IMR-90 (cell line): ENCODE data around the gene ARHGAP35. TPM values are rescaled to one million over a fixed set of nuclear protein-coding genes. Genes with fewer than 3 reads are reported as not detected.
A peak's percentile ranks its signal among the peaks of the same experiment; 100 is the strongest.

Source experiments
- ATAC-seq: fragments of 200-7000 bp; cut with Tn5 transposase; 2 replicates; pipeline ENCODE4 v1.9.1; 2020; ENCODE audit warnings: low read depth, mild to moderate bottlenecking, moderate library complexity
- BruUV-seq: library from RNA; stranded (reverse); fragments of 400-500 nt; replicated peaks from 2 replicates; lab custom pipeline; 2021; lab: Mats Ljungman, UMichigan
- CTCF ChIA-PET: fragments of 300-600 bp; formaldehyde crosslinking; extraction: SDS; loops from one replicate; lab custom pipeline; 2021; ENCODE audit warnings: antibody characterized with exemption; lab: Yijun Ruan, JAX
- POLR2A ChIA-PET: fragments of 300-600 bp; sonication (Branson Sonifier 250); formaldehyde crosslinking; loops from one replicate; lab custom pipeline; 2022; ENCODE audit warnings: antibody characterized with exemption; ENCODE audit not compliant: unreplicated experiment; lab: Charles Lee
- DNase-seq: peaks from one replicate; pipeline ENCODE4 v3.0.0; 2013
- H2AFZ ChIP-seq: replicated peaks from 2 replicates; pipeline ENCODE3; 2013; ENCODE audit warnings: low read length, mild to moderate bottlenecking; ENCODE audit not compliant: poor library complexity
- H2AK5ac ChIP-seq: 2 replicates; pipeline ENCODE4 v1.6.1; 2013; ENCODE audit warnings: low read depth, low read length, inconsistent platforms
- H2AK9ac ChIP-seq: replicated peaks from 2 replicates; pipeline ENCODE3; 2013; ENCODE audit warnings: mild to moderate bottlenecking, low read depth, low read length, moderate library complexity; ENCODE audit not compliant: poor library complexity
- H2BK120ac ChIP-seq: 2 replicates; pipeline ENCODE4 v1.6.1; 2013; ENCODE audit warnings: low read depth, low read length, inconsistent platforms
- H2BK15ac ChIP-seq: 3 replicates; pipeline ENCODE4 v1.6.1; 2013; ENCODE audit warnings: low read depth, low read length, inconsistent platforms
- H2BK20ac ChIP-seq: 2 replicates; pipeline ENCODE4 v1.6.1; 2013; ENCODE audit warnings: low read depth, mild to moderate bottlenecking, inconsistent platforms, low read length, moderate library complexity
- H2BK5ac ChIP-seq: 2 replicates; pipeline ENCODE4 v1.6.1; 2013; ENCODE audit warnings: mild to moderate bottlenecking, low read depth, low read length, inconsistent platforms; ENCODE audit not compliant: poor library complexity, severe bottlenecking
- H3K14ac ChIP-seq: replicated peaks from 2 replicates; pipeline ENCODE4 v1.6.1; 2013; ENCODE audit warnings: low read depth, low read length, inconsistent platforms
- H3K18ac ChIP-seq: 2 replicates; pipeline ENCODE4 v1.6.1; 2013; ENCODE audit warnings: low read depth, low read length, control low read depth
- H3K23ac ChIP-seq: 2 replicates; pipeline ENCODE4 v1.6.1; 2013; ENCODE audit warnings: low read depth, low read length, inconsistent platforms
- H3K27ac ChIP-seq: 2 replicates; pipeline ENCODE4 v1.5.1; 2013; ENCODE audit warnings: mild to moderate bottlenecking, control low read depth, low read length; ENCODE audit not compliant: insufficient read depth
- H3K27me3 ChIP-seq: 2 replicates; pipeline ENCODE4 v1.6.1; 2013; ENCODE audit warnings: low read length; ENCODE audit not compliant: control insufficient read depth, insufficient read depth
- H3K36me3 ChIP-seq: 2 replicates; pipeline ENCODE4 v1.6.1; 2013; ENCODE audit warnings: low read length, mixed read lengths; ENCODE audit not compliant: control insufficient read depth, insufficient read depth
- H3K4ac ChIP-seq: 2 replicates; pipeline ENCODE4 v1.6.1; 2013; ENCODE audit warnings: low read depth, low read length, inconsistent platforms
- H3K4me1 ChIP-seq: 2 replicates; pipeline ENCODE4 v1.6.1; 2013; ENCODE audit warnings: low read length, mixed read lengths; ENCODE audit not compliant: control insufficient read depth, insufficient read depth
- H3K4me2 ChIP-seq: 2 replicates; pipeline ENCODE4 v1.6.1; 2013; ENCODE audit warnings: low read depth, mild to moderate bottlenecking, control low read depth, low read length, moderate library complexity
- H3K4me3 ChIP-seq: 2 replicates; pipeline ENCODE4 v1.5.1; 2013; ENCODE audit warnings: low read depth, mild to moderate bottlenecking, control low read depth, low read length, moderate library complexity; ENCODE audit not compliant: insufficient read depth
- H3K56ac ChIP-seq: 2 replicates; pipeline ENCODE4 v1.6.1; 2013; ENCODE audit warnings: low read length, inconsistent platforms; ENCODE audit not compliant: insufficient read depth; ENCODE audit errors: extremely low read depth
- H3K79me1 ChIP-seq, 2 experiments: 2 replicates each; pipeline ENCODE4 v1.6.1; 2013; ENCODE audit warnings: low read length in 2 of 2, inconsistent platforms in 1 of 2, low read depth in 1 of 2
- H3K9ac ChIP-seq: 2 replicates; pipeline ENCODE4 v1.6.1; 2013; ENCODE audit warnings: low read depth, low read length, control low read depth
- H3K9me1 ChIP-seq: 2 replicates; pipeline ENCODE4 v1.6.1; 2013; ENCODE audit warnings: low read length, inconsistent platforms; ENCODE audit not compliant: insufficient read depth
- H3K9me3 ChIP-seq: 2 replicates; pipeline ENCODE4 v1.6.1; 2013; ENCODE audit warnings: low read length; ENCODE audit not compliant: control insufficient read depth, insufficient read depth
- H4K20me1 ChIP-seq: 2 replicates; pipeline ENCODE4 v1.6.1; 2013; ENCODE audit warnings: low read length, inconsistent platforms; ENCODE audit not compliant: insufficient read depth
- H4K5ac ChIP-seq: 2 replicates; pipeline ENCODE4 v1.6.1; 2013; ENCODE audit warnings: mild to moderate bottlenecking, low read depth, low read length, control low read depth
- H4K8ac ChIP-seq, 2 experiments: 2 replicates each; pipeline ENCODE4 v1.6.1; 2013; ENCODE audit warnings: low read depth in 2 of 2, low read length in 2 of 2, control low read depth in 1 of 2, inconsistent platforms in 1 of 2
- H4K91ac ChIP-seq: 2 replicates; pipeline ENCODE4 v1.6.1; 2013; ENCODE audit warnings: low read depth, low read length, inconsistent platforms; ENCODE audit not compliant: insufficient read depth
- BHLHE40 ChIP-seq: fragments of 150-350 bp; IDR thresholded peaks from 2 replicates; pipeline ENCODE4 v1.6.1; 2016; ENCODE audit warnings: mild to moderate bottlenecking, low read depth, low read length
- CEBPB ChIP-seq: IDR thresholded peaks from 2 replicates; pipeline ENCODE4 v1.6.1; 2012; ENCODE audit warnings: low read depth, low read length, improper control_type of control experiment
- CHD1 ChIP-seq: IDR thresholded peaks from 2 replicates; pipeline ENCODE4 v1.6.1; 2012; ENCODE audit warnings: low read depth, low read length, improper control_type of control experiment
- NFE2L2 ChIP-seq: fragments of 150-350 bp; IDR thresholded peaks from 2 replicates; pipeline ENCODE4 v1.6.1; 2016; ENCODE audit warnings: low read depth, mild to moderate bottlenecking, low read length
- RAD21 ChIP-seq: IDR thresholded peaks from 2 replicates; pipeline ENCODE4 v1.6.1; 2012; ENCODE audit warnings: low read length, improper control_type of control experiment
- RCOR1 ChIP-seq: IDR thresholded peaks from 2 replicates; pipeline ENCODE4 v1.6.1; 2012; ENCODE audit warnings: mild to moderate bottlenecking, low read length, improper control_type of control experiment; ENCODE audit not compliant: insufficient replicate concordance
- RFX5 ChIP-seq: IDR thresholded peaks from 2 replicates; pipeline ENCODE4 v1.8.0; 2012; ENCODE audit warnings: low read depth, mild to moderate bottlenecking, low read length, moderate library complexity
- WGBS, 2 experiments: methylation state at CpG; one replicate each; pipeline versions ENCODE4 v1.1.5 to v1.1.7; 2013; ENCODE audit warnings: missing lambda C conversion rate in 2 of 2; ENCODE audit not compliant: insufficient read length in 1 of 2; ENCODE audit errors: extremely low coverage in 2 of 2; 5-methylcytosine and 5-hydroxymethylcytosine counted together
- dilution Hi-C: fragments of 300-500 bp; cut with HindIII; formaldehyde crosslinking; loops from one replicate; pipeline ENCODE4 v1.14.3; 2018; ENCODE audit warnings: low sequenced_read_pairs; ENCODE audit not compliant: unreplicated experiment
- in situ Hi-C: fragments of 300-500 bp; cut with MboI; formaldehyde crosslinking; loops from 3 replicates; pipeline ENCODE4 v1.14.3; 2019; ENCODE audit warnings: low sequenced_read_pairs, inconsistent platforms, mixed read lengths
- intact Hi-C: fragments of 100-400 bp; cut with micrococcal nuclease; formaldehyde crosslinking; loops from 2 replicates; pipeline ENCODE4 v1.10.0; 2022
- polyA plus RNA-seq, 3 experiments: library from polyadenylated mRNA; depleted of rRNA; stranded (reverse); fragments of >200 nt; gene quantifications; 2 replicates each; pipeline ENCODE4 v1.2.3, GENCODE V29; 2012; ENCODE audit warnings: low replicate concordance in 1 of 3
- total RNA-seq: library from RNA; depleted of rRNA; stranded (reverse); fragments of >200 nt; gene quantifications from 2 replicates; pipeline ENCODE4 v1.2.3, GENCODE V29; 2012
- TF ChIP-seq, protein P1 (sequence below): conservative IDR thresholded peaks from 2 replicates; pipeline ENCODE4 v1.5.1; 2012; ENCODE audit warnings: mild to moderate bottlenecking, low read depth, low read length, improper control_type of control experiment
- TF ChIP-seq, protein P2 (sequence below): fragments of 150-350 bp; IDR thresholded peaks from 2 replicates; pipeline ENCODE4 v1.6.1; 2017; ENCODE audit warnings: mild to moderate bottlenecking, antibody characterized with exemption, low read length, low read depth
- TF ChIP-seq, protein P3 (sequence below): fragments of 150-350 bp; IDR thresholded peaks from 2 replicates; pipeline ENCODE4 v1.6.1; 2016; ENCODE audit warnings: low read depth, mild to moderate bottlenecking, low read length, moderate library complexity, borderline replicate concordance

Gene ARHGAP35
- total and polyA plus RNA-seq, 2 of the 4 experiments (the other 2 are of a cell fraction), result 16.4 to 29.0 TPM

DNA sequence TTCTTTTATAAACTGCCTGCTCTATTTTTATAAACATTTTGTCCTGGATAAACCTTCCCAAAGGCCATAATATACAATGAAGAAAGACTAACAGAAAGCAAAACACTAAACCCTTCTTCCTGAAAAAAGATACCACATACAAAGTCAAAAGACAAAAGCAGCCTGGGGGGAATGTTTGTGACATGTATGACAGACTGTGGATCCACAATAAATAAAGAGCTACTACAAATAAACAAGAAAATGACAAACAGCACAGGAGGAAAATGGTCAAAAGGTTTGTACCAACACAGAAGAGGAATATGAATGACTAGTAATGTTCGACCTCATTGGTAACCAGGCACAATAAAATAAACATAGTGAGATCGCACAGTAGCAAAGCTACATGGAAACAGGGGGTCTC is 29.9 kb upstream of the ARHGAP35 start:
- H4K20me1 ChIP-seq, result no peaks in the 10 kb centered on the region
- no peaks in the 10 kb centered on the region for H3K79me1 ChIP-seq
- no peak overlapping the region for H3K14ac ChIP-seq
- H3K9me3 ChIP-seq, result no peaks in the 10 kb centered on the region
- POLR2A ChIA-PET, result interaction anchor here (0.9 kb wide), 1 partner anchor 42 kb away, joined by 5 read pairs; the partner anchor contains the start of gene SLC1A5
- no peak overlapping the region for H3K4me3 ChIP-seq
- peaks cover 3% of the 10 kb centered on the region; the same call in 1 of the 2 replicates for H3K4me1 ChIP-seq
- ATAC-seq, result 0 out of 2 replicates have a peak, but pooled peaks have one; percentile 44
- no peak overlapping the region for H3K9ac ChIP-seq
- CTCF ChIA-PET, result interaction anchor here (1.5 to 1.6 kb wide), 2 partner anchors 44 to 46 kb away, joined by 4 read pairs; no protein-coding TSS in a partner anchor
- H4K8ac ChIP-seq, result 0 out of 4 replicates have a peak overlapping the region, but pooled peaks of 1 of the 2 experiments have one; percentile 22
- H2BK5ac ChIP-seq, result peak overlapping the region; percentile 63
- intact Hi-C loops, result loop anchor here (1.0 kb wide), 1 partner anchor 43 kb away; the partner anchor contains the start of gene SLC1A5
- peak overlapping the region; percentile 72; the same call in 1 of the 2 replicates for H3K27ac ChIP-seq
- H2BK15ac ChIP-seq, result peak overlapping the region; percentile 12; the same call in 1 of the 3 replicates
- no peak overlapping the region for H3K56ac ChIP-seq
- peak overlapping the region; percentile 28; the same call in 1 of the 2 replicates for H3K4ac ChIP-seq
- TF ChIP-seq CHD1 (no peak), NFE2L2 (no peak), BHLHE40 (no peak), RCOR1 (no peak), CEBPB (no peak), RAD21 (no peak), RFX5 (no peak)
- TF ChIP-seq, protein P1, sequence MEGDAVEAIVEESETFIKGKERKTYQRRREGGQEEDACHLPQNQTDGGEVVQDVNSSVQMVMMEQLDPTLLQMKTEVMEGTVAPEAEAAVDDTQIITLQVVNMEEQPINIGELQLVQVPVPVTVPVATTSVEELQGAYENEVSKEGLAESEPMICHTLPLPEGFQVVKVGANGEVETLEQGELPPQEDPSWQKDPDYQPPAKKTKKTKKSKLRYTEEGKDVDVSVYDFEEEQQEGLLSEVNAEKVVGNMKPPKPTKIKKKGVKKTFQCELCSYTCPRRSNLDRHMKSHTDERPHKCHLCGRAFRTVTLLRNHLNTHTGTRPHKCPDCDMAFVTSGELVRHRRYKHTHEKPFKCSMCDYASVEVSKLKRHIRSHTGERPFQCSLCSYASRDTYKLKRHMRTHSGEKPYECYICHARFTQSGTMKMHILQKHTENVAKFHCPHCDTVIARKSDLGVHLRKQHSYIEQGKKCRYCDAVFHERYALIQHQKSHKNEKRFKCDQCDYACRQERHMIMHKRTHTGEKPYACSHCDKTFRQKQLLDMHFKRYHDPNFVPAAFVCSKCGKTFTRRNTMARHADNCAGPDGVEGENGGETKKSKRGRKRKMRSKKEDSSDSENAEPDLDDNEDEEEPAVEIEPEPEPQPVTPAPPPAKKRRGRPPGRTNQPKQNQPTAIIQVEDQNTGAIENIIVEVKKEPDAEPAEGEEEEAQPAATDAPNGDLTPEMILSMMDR, result no peak
- TF ChIP-seq, protein P2, sequence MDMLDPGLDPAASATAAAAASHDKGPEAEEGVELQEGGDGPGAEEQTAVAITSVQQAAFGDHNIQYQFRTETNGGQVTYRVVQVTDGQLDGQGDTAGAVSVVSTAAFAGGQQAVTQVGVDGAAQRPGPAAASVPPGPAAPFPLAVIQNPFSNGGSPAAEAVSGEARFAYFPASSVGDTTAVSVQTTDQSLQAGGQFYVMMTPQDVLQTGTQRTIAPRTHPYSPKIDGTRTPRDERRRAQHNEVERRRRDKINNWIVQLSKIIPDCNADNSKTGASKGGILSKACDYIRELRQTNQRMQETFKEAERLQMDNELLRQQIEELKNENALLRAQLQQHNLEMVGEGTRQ, result no peak
- TF ChIP-seq, protein P3, sequence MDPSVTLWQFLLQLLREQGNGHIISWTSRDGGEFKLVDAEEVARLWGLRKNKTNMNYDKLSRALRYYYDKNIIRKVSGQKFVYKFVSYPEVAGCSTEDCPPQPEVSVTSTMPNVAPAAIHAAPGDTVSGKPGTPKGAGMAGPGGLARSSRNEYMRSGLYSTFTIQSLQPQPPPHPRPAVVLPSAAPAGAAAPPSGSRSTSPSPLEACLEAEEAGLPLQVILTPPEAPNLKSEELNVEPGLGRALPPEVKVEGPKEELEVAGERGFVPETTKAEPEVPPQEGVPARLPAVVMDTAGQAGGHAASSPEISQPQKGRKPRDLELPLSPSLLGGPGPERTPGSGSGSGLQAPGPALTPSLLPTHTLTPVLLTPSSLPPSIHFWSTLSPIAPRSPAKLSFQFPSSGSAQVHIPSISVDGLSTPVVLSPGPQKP, result no peak
- H3K27me3 ChIP-seq, result no peaks in the 10 kb centered on the region
- no peak overlapping the region for H4K91ac ChIP-seq
- peak; percentile 50 for DNase-seq
- peak overlapping the region; percentile 11; the same call in 1 of the 2 replicates for H2BK120ac ChIP-seq
- peak overlapping the region; percentile 59; the same call in 1 of the 2 replicates for H2BK20ac ChIP-seq
- dilution Hi-C loops, result no loop called here
- H3K18ac ChIP-seq, result peak overlapping the region; percentile 83; the same call in 1 of the 2 replicates
- no CpG with 5 or more reads among the region's 2 CpGs for WGBS, 2 experiments
- peak overlapping the region; percentile 16; the same call in 1 of the 2 replicates for H2AK5ac ChIP-seq
- in situ Hi-C loops, result no loop called here
- H3K23ac ChIP-seq, result no peak overlapping the region
- 0 out of 2 replicates have a peak, but pooled peaks cover 2% of the 10 kb centered on the region for H3K36me3 ChIP-seq
- H2AK9ac ChIP-seq, result no peak overlapping the region
- no peak overlapping the region for H2AFZ ChIP-seq
- no TSS peak for BruUV-seq
- peaks cover 5% of the 10 kb centered on the region; the same call in 1 of the 2 replicates for H3K9me1 ChIP-seq
- peak overlapping the region; percentile 77; the same call in 1 of the 2 replicates for H4K5ac ChIP-seq
- no peak overlapping the region for H3K4me2 ChIP-seq
